PC-3 (cell line): ENCODE results near the gene SEPTIN3. TPM values are rescaled to one million over a fixed set of nuclear protein-coding genes. Genes with fewer than 3 reads are reported as not detected.

ENCODE experiments used
- ATAC-seq: fragments of 200-7000 bp; cut with Tn5 transposase; 2 replicates; pipeline ENCODE4 v1.9.1; 2020; ENCODE audit warnings: mild to moderate bottlenecking, moderate library complexity
- BruUV-seq: library from RNA; stranded (reverse); fragments of 400-500 nt; replicated peaks from 2 replicates; lab custom pipeline; 2021; lab: Mats Ljungman, UMichigan
- CTCF ChIA-PET: fragments of 300-600 bp; sonication (Branson Sonifier 250); formaldehyde crosslinking; loops from one replicate; lab custom pipeline; 2022; ENCODE audit warnings: antibody characterized with exemption; lab: Charles Lee
- POLR2A ChIA-PET: fragments of 300-600 bp; sonication (Branson Sonifier 250); formaldehyde crosslinking; loops from one replicate; lab custom pipeline; 2022; ENCODE audit warnings: antibody characterized with exemption; ENCODE audit not compliant: unreplicated experiment; lab: Charles Lee
- DNase-seq: peaks from one replicate; pipeline ENCODE4 v3.0.0-alpha.2; 2015
- H2AFZ ChIP-seq: fragments of 300-600 bp; sonication (generic); 2 replicates; pipeline ENCODE4 v1.6.0; 2016; ENCODE audit warnings: antibody characterized with exemption, low read length
- H3F3A ChIP-seq: fragments of 300-600 bp; sonication (generic); one replicate; pipeline ENCODE4 v1.6.0; 2017; ENCODE audit warnings: antibody characterized with exemption, low read length, control low read depth, mild to moderate bottlenecking; ENCODE audit not compliant: unreplicated experiment
- H3K27ac ChIP-seq: fragments of 300-600 bp; sonication (generic); 2 replicates; pipeline ENCODE4 v1.5.1; 2016; ENCODE audit warnings: mild to moderate bottlenecking, low read length
- H3K27me3 ChIP-seq: fragments of 300-600 bp; sonication (generic); 2 replicates; pipeline ENCODE4 v1.6.1; 2016; ENCODE audit warnings: low read length, mixed read lengths
- H3K36me3 ChIP-seq: fragments of 300-600 bp; sonication (generic); 2 replicates; pipeline ENCODE4 v1.6.1; 2016; ENCODE audit warnings: low read depth, mixed run types, low read length, mixed read lengths
- H3K4me1 ChIP-seq: fragments of 300-600 bp; sonication (generic); 2 replicates; pipeline ENCODE4 v1.5.1; 2016; ENCODE audit warnings: low read length; ENCODE audit not compliant: insufficient read depth
- H3K4me2 ChIP-seq: fragments of 300-600 bp; sonication (generic); 2 replicates; pipeline ENCODE4 v1.6.0; 2016; ENCODE audit warnings: low read length
- H3K4me3 ChIP-seq: fragments of 300-600 bp; sonication (generic); 2 replicates; pipeline ENCODE4 v1.5.1; 2016; ENCODE audit warnings: mild to moderate bottlenecking, low read length, mixed read lengths
- H3K79me2 ChIP-seq: fragments of 300-600 bp; sonication (generic); 2 replicates; pipeline ENCODE4 v1.6.1; 2017; ENCODE audit warnings: low read length, mixed read lengths
- H3K9ac ChIP-seq: fragments of 300-600 bp; sonication (generic); 2 replicates; pipeline ENCODE4 v1.6.0; 2016; ENCODE audit warnings: mild to moderate bottlenecking, low read length
- H3K9me2 ChIP-seq: fragments of 300-600 bp; sonication (generic); replicated peaks from 2 replicates; pipeline ENCODE4 v1.6.1; 2016; ENCODE audit warnings: mixed run types, low read length, mixed read lengths
- H3K9me3 ChIP-seq: fragments of 300-600 bp; sonication (generic); 2 replicates; pipeline ENCODE4 v1.6.1; 2016; ENCODE audit warnings: low read length, mixed read lengths
- H4K20me1 ChIP-seq: fragments of 300-600 bp; sonication (generic); 2 replicates; pipeline ENCODE4 v1.6.1; 2016; ENCODE audit warnings: low read length, mixed read lengths
- CTCF ChIP-seq: fragments of 300-600 bp; sonication (generic); conservative IDR thresholded peaks from 2 replicates; pipeline ENCODE4 v1.5.1; 2017; ENCODE audit warnings: antibody characterized with exemption, low read depth, mild to moderate bottlenecking, low read length
- EZH2 ChIP-seq: fragments of 300-600 bp; sonication (generic); IDR thresholded peaks from one replicate; pipeline ENCODE4 v1.6.1; 2017; ENCODE audit warnings: antibody characterized with exemption, mild to moderate bottlenecking, low read length; ENCODE audit not compliant: unreplicated experiment
- EZH2phosphoT487 ChIP-seq: fragments of 300-600 bp; sonication (generic); IDR thresholded peaks from 2 replicates; pipeline ENCODE4 v1.6.1; 2018; ENCODE audit warnings: mild to moderate bottlenecking, antibody characterized with exemption, low read length, borderline replicate concordance
- intact Hi-C: fragments of 100-400 bp; cut with micrococcal nuclease; formaldehyde crosslinking; loops from 2 replicates; pipeline ENCODE4 v1.9.0; 2023
- total RNA-seq: library from RNA; depleted of rRNA; stranded (reverse); fragments of >200 nt; gene quantifications from 2 replicates; pipeline ENCODE4 v1.2.3, GENCODE V29; 2014

Gene SEPTIN3
- total RNA-seq, 1 experiment from 2014 or later = 1.2 TPM

- no peak overlapping the region for H3K9ac ChIP-seq
- no peaks in the 10 kb centered on the region for H3F3A ChIP-seq
- BruUV-seq = no TSS peak
- no peaks in the 10 kb centered on the region for H3K4me1 ChIP-seq
- peaks cover 16% of the 10 kb centered on the region for H3K27me3 ChIP-seq
- no peaks in the 10 kb centered on the region for H3K9me2 ChIP-seq
- ChIA-PET POLR2A (no interaction called here), CTCF (no interaction called here)
- H3K4me2 ChIP-seq = peak overlapping the region; percentile 74
- ATAC-seq (no peak; the same call in 1 of the 2 replicates), DNase-seq (no peak)
- no peaks in the 10 kb centered on the region for H3K36me3 ChIP-seq
- TF ChIP-seq EZH2phosphoT487 (no peak), EZH2 (no peak), CTCF (no peak)
- H3K9me3 ChIP-seq = no peaks in the 10 kb centered on the region
- H3K27ac ChIP-seq = no peak overlapping the region
- intact Hi-C loops = no loop called here
- H3K4me3 ChIP-seq = peak overlapping the region; percentile 58; the same call in 1 of the 2 replicates
- H2AFZ ChIP-seq = peak overlapping the region; percentile 42; the same call in 1 of the 2 replicates
- H3K79me2 ChIP-seq = no peaks in the 10 kb centered on the region
- H4K20me1 ChIP-seq = no peaks in the 10 kb centered on the region
Measured at GRCh38 chr22:41976961-41977566, 7.8 kb downstream of the SEPTIN3 start.

DNA sequence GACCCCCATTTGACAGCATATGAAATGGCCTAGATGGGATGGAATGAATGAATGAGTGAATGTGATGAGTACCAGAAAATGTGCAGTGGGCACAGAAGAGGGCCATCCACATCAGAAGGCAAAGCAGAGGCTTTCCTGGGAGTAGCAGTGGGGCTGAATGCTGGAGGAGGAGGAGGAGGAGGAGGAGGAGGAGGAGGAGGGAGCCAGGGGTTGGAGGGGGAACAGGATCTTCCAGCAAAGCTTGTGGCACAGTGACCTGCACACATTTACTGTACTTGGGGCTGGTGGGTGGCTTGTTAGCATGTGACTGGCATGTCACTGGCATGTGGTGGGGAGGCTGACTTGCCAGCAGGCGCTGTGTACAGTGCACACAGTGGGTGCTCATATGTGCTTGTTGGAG is 9.5 kb downstream of the SEPTIN3 start:
- Histone ChIP-seq H2AFZ (no peak overlapping the region), H3K9me3 (no peaks in the 10 kb centered on the region), H3K36me3 (no peaks in the 10 kb centered on the region), H3K9me2 (no peaks in the 10 kb centered on the region), H3K9ac (no peak overlapping the region), H3F3A (no peaks in the 10 kb centered on the region), H3K79me2 (no peaks in the 10 kb centered on the region), H4K20me1 (no peaks in the 10 kb centered on the region), H3K27me3 (peaks cover 16% of the 10 kb centered on the region), H3K4me1 (no peaks in the 10 kb centered on the region), H3K4me3 (no peak overlapping the region), H3K27ac (no peak overlapping the region), H3K4me2 (no peak overlapping the region)
- intact Hi-C loops = no loop called here
- no TSS peak for BruUV-seq
- DNase-seq = no peak
- ChIA-PET CTCF (no interaction called here), POLR2A (no interaction called here)
- no peak for TF ChIP-seq EZH2
- no peak for TF ChIP-seq CTCF
- TF ChIP-seq EZH2phosphoT487 = no peak
- no peak for ATAC-seq

DNA sequence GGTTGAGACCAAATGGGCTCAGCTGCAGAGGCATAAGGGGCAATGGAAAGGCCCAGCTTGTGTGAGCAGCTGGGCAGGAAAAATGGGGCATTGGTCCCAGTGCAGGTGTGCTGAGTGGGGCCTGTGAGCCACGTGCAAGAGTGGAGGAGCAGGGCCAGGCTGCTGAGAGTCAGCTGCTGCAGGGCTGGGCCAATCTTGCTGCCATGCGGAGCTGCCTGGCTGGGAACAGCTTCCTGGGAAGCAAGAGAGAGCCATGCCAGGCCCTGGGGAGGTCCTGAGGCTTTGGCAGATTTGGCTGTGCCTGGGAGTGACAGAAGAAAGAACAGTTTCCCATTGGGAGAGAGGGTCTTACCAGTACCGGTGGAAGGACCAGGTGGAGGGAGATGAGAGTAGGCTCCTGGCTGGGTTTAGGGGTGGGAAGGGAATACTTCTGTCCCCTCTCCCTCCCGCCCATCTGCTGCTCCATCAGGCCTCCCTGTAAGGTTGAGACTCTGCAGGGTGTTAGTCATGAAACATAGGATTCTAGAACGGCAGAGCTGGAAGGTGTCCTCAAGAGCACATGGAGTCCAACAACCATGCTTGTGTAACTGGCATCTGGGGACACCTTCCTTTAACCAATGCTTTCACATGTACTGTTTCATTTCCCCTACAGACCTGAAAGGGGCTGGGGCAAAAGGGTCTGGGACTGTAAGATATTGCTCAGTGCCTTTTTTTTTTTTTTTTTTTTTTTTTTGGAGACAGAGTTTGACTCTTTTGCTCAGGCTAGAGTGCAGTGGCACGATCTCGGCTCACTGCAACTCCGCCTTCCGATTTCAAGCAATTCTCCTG is 10.4 kb downstream of the SEPTIN3 start:
- H3K4me3 ChIP-seq = no peak overlapping the region
- H3K4me2 ChIP-seq = no peak overlapping the region
- H3F3A ChIP-seq = no peaks in the 10 kb centered on the region
- no peaks in the 10 kb centered on the region for H3K36me3 ChIP-seq
- peaks cover 16% of the 10 kb centered on the region for H3K27me3 ChIP-seq
- BruUV-seq = no TSS peak
- H3K27ac ChIP-seq = no peak overlapping the region
- ChIA-PET POLR2A (no interaction called here), CTCF (no interaction called here)
- no peak overlapping the region for H2AFZ ChIP-seq
- no peak for DNase-seq
- intact Hi-C loops = no loop called here
- no peaks in the 10 kb centered on the region for H3K9me2 ChIP-seq
- TF ChIP-seq CTCF = no peak
- no peak for TF ChIP-seq EZH2phosphoT487
- TF ChIP-seq EZH2 = no peak
- no peaks in the 10 kb centered on the region for H4K20me1 ChIP-seq
- H3K4me1 ChIP-seq = no peaks in the 10 kb centered on the region
- no peak overlapping the region for H3K9ac ChIP-seq
- H3K9me3 ChIP-seq = no peaks in the 10 kb centered on the region
- no peaks in the 10 kb centered on the region for H3K79me2 ChIP-seq
- ATAC-seq = no peak
